Measurements from ENCODE around the gene PEX11A.

Gene PEX11A

GRCh38 chr15:89665449-89666181, 24.9 kb downstream of the PEX11A start:
- H2AK5ac ChIP-seq (ENCODE audit: low read depth, low read length), result peak overlapping the region; percentile 68
- H3K18ac ChIP-seq (ENCODE audit: low read length), result peak overlapping the region; percentile 97
- H2BK12ac ChIP-seq (ENCODE audit: low read length), result peak overlapping the region; percentile 73
- H2AFZ ChIP-seq (ENCODE audit: low read length), result peak overlapping the region; percentile 94
- peak overlapping the region; percentile 46 to 74 for H3K4me3 ChIP-seq (ENCODE audit: low read length in 2 of 2)
- no peak overlapping the region for H2BK5ac ChIP-seq (ENCODE audit: low read length)
- H3K36me3 ChIP-seq (replicated peaks in 1 of 2; ENCODE audit: control insufficient read depth in 2 of 2, insufficient read depth in 2 of 2, low read length in 2 of 2), result no peaks in the 10 kb centered on the region
- H3K4me2 ChIP-seq (ENCODE audit: insufficient read depth, low read length, poor library complexity, severe bottlenecking), result peak overlapping the region; percentile 49
- H4K91ac ChIP-seq (ENCODE audit: low read depth, low read length, poor library complexity), result no peak overlapping the region
- H3K79me1 ChIP-seq (ENCODE audit: low read depth, low read length), result no peaks in the 10 kb centered on the region
- no CpG with 5 or more reads among the region's 72 CpGs for WGBS, 2 donors (ENCODE audit: extremely low coverage in 2 of 2, insufficient read length in 2 of 2, insufficient replicate concordance in 1 of 2)
- H3K23ac ChIP-seq (ENCODE audit: low read depth, low read length, poor library complexity), result peak overlapping the region; percentile 73
- no peak overlapping the region for H3K27ac ChIP-seq (replicated peaks; ENCODE audit: low read length)
- no peak overlapping the region for H2BK120ac ChIP-seq (ENCODE audit: low read depth, low read length)
- no peak overlapping the region for H3K4ac ChIP-seq (ENCODE audit: low read length)
- peak overlapping the region; percentile 56 for H3K14ac ChIP-seq (ENCODE audit: low read length)
- H3K4me1 ChIP-seq (ENCODE audit: control insufficient read depth in 2 of 2, insufficient read depth in 1 of 2, low read depth in 1 of 2, low read length in 2 of 2), result peaks cover 4 to 5% of the 10 kb centered on the region in 2 donors
- peak; percentile 56 for DNase-seq (ENCODE audit: low spot score)
- peak overlapping the region; percentile 60 for H3K9ac ChIP-seq (ENCODE audit: low read depth, low read length, poor library complexity)
- H4K8ac ChIP-seq (ENCODE audit: low read depth, low read length), result no peak overlapping the region
- peaks cover 0 to 44% (median 13%) of the 10 kb centered on the region in 3 experiments for H3K27me3 ChIP-seq (ENCODE audit: control insufficient read depth in 3 of 3, insufficient read depth in 3 of 3, low read depth in 1 of 3, low read length in 3 of 3)
- peaks cover 0 to 2% of the 10 kb centered on the region in 2 donors for H3K9me3 ChIP-seq (replicated peaks in 1 of 2; ENCODE audit: control insufficient read depth in 2 of 2, insufficient read depth in 1 of 2, low read depth in 1 of 2, low read length in 2 of 2)
- H2BK15ac ChIP-seq (ENCODE audit: low read length), result peak overlapping the region; percentile 96

GRCh38 chr15:89664441-89665350, 25.9 kb downstream of the PEX11A start:
- Histone ChIP-seq H2AFZ (ENCODE audit: low read length) (peak overlapping the region; percentile 94), H3K4me1 (ENCODE audit: control insufficient read depth in 2 of 2, insufficient read depth in 1 of 2, low read depth in 1 of 2, low read length in 2 of 2) (peaks cover 4 to 5% of the 10 kb centered on the region in 2 donors), H4K8ac (ENCODE audit: low read depth, low read length) (no peak overlapping the region), H2BK12ac (ENCODE audit: low read length) (no peak overlapping the region), H3K79me1 (ENCODE audit: low read depth, low read length) (no peaks in the 10 kb centered on the region), H3K23ac (ENCODE audit: low read depth, low read length, poor library complexity) (no peak overlapping the region), H2BK120ac (ENCODE audit: low read depth, low read length) (no peak overlapping the region), H3K36me3 (replicated peaks in 1 of 2; ENCODE audit: control insufficient read depth in 2 of 2, insufficient read depth in 2 of 2, low read length in 2 of 2) (no peaks in the 10 kb centered on the region), H3K9ac (ENCODE audit: low read depth, low read length, poor library complexity) (no peak overlapping the region), H3K14ac (ENCODE audit: low read length) (no peak overlapping the region), H2BK5ac (ENCODE audit: low read length) (no peak overlapping the region), H3K18ac (ENCODE audit: low read length) (no peak overlapping the region), H3K4ac (ENCODE audit: low read length) (no peak overlapping the region), H4K91ac (ENCODE audit: low read depth, low read length, poor library complexity) (no peak overlapping the region), H3K27ac (replicated peaks; ENCODE audit: low read length) (no peak overlapping the region), H2AK5ac (ENCODE audit: low read depth, low read length) (no peak overlapping the region), H3K9me3 (replicated peaks in 1 of 2; ENCODE audit: control insufficient read depth in 2 of 2, insufficient read depth in 1 of 2, low read depth in 1 of 2, low read length in 2 of 2) (peaks cover 0 to 4% of the 10 kb centered on the region in 2 donors), H3K27me3 (ENCODE audit: control insufficient read depth in 3 of 3, insufficient read depth in 3 of 3, low read depth in 1 of 3, low read length in 3 of 3) (peaks cover 0 to 39% (median 14%) of the 10 kb centered on the region in 3 experiments), H3K4me2 (ENCODE audit: insufficient read depth, low read length, poor library complexity, severe bottlenecking) (no peak overlapping the region), H3K4me3 (ENCODE audit: low read length in 2 of 2) (peak overlapping the region in 1 of 2 donors; percentile 46), H2BK15ac (ENCODE audit: low read length) (no peak overlapping the region)
- no peak for DNase-seq (ENCODE audit: low spot score)
- WGBS, 2 donors (ENCODE audit: extremely low coverage in 2 of 2, insufficient read length in 2 of 2, insufficient replicate concordance in 1 of 2), result no CpG with 5 or more reads among the region's 13 CpGs

- Histone ChIP-seq H3K4ac (ENCODE audit: low read length) (no peak overlapping the region), H2BK5ac (ENCODE audit: low read length) (no peak overlapping the region), H3K4me2 (ENCODE audit: insufficient read depth, low read length, poor library complexity, severe bottlenecking) (no peak overlapping the region), H4K91ac (ENCODE audit: low read depth, low read length, poor library complexity) (no peak overlapping the region), H4K8ac (ENCODE audit: low read depth, low read length) (no peak overlapping the region), H2AFZ (ENCODE audit: low read length) (peak overlapping the region; percentile 74), H3K18ac (ENCODE audit: low read length) (no peak overlapping the region), H2BK120ac (ENCODE audit: low read depth, low read length) (no peak overlapping the region), H2BK15ac (ENCODE audit: low read length) (peak overlapping the region; percentile 71), H3K4me1 (ENCODE audit: control insufficient read depth in 2 of 2, insufficient read depth in 1 of 2, low read depth in 1 of 2, low read length in 2 of 2) (peaks cover 4 to 5% of the 10 kb centered on the region in 2 donors), H3K23ac (ENCODE audit: low read depth, low read length, poor library complexity) (no peak overlapping the region), H3K9ac (ENCODE audit: low read depth, low read length, poor library complexity) (no peak overlapping the region), H3K79me1 (ENCODE audit: low read depth, low read length) (no peaks in the 10 kb centered on the region), H2BK12ac (ENCODE audit: low read length) (no peak overlapping the region), H3K14ac (ENCODE audit: low read length) (no peak overlapping the region), H3K9me3 (replicated peaks in 1 of 2; ENCODE audit: control insufficient read depth in 2 of 2, insufficient read depth in 1 of 2, low read depth in 1 of 2, low read length in 2 of 2) (peaks cover 0 to 4% of the 10 kb centered on the region in 2 donors), H3K27me3 (ENCODE audit: control insufficient read depth in 3 of 3, insufficient read depth in 3 of 3, low read depth in 1 of 3, low read length in 3 of 3) (peaks cover 0 to 39% (median 14%) of the 10 kb centered on the region in 3 experiments), H3K27ac (replicated peaks; ENCODE audit: low read length) (no peak overlapping the region), H3K36me3 (replicated peaks in 1 of 2; ENCODE audit: control insufficient read depth in 2 of 2, insufficient read depth in 2 of 2, low read length in 2 of 2) (no peaks in the 10 kb centered on the region), H2AK5ac (ENCODE audit: low read depth, low read length) (peak overlapping the region; percentile 63), H3K4me3 (ENCODE audit: low read length in 2 of 2) (no peak overlapping the region)
- WGBS, 2 donors (ENCODE audit: extremely low coverage in 2 of 2, insufficient read length in 2 of 2, insufficient replicate concordance in 1 of 2), result no CpG with 5 or more reads among the region's 11 CpGs
- no peak for DNase-seq (ENCODE audit: low spot score)
Observed at GRCh38 chr15:89662893-89663626, 27.5 kb downstream of the PEX11A start.

Data from neuronal stem cell (in vitro differentiated cells).